GM19023 (cell line): ENCODE measurements around the gene SART3.
"Not testable (repeated sequence)": the region's sequence is repeated elsewhere in the genome, so short reads cannot be mapped to it uniquely, and the experiment has no call there.

Experiments used
- ATAC-seq: cut with Tn5 transposase; IDR thresholded peaks from one replicate; pipeline ENCODE4 v1.9.1; 2021; ENCODE audit warnings: mild to moderate bottlenecking, moderate library complexity; ENCODE audit not compliant: unreplicated experiment

Gene SART3

GRCh38 chr12:108597559-108598471 lies 36.8 kb upstream of the SART3 start, which contains the start of gene TMEM119:
Gene TMEM119 (minus strand): TSS chr12:108598084. CDS start chr12:108592383, 5,701 bp downstream.
- ATAC-seq: no peak

DNA sequence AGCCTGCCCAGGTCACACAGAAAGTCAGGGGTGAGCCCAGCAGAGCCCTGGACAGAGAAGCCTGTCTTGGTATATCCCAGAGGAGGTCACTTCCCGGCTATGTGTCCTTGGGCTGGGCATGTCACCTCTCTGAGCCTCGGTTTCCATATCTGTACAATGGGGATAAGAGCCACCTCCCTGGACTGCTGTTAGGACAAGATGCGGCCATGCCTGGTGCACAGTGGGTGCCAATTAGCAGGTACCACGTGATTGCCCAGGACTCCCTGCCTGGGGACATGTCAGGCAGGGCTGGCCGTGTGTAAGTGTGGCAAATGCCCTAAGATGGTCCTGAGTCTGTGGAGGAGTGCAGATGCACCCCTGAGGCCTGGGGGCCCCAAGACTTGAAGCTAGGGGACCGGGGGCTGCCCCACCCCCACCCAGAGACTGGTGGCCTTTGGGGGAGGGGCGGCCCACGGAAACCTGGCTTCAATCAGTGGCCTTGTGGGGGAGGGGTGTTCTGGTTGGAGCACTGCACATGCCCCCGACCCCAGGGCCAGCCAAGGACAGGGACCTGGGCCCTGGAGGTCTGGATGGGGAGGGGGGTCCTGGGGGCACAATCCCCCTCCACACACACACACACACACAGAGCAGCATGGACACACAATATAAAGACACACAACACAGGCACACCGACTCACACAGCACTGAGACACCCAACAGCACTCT lies 36.0 kb upstream of the SART3 start:
- ATAC-seq: no peak

DNA sequence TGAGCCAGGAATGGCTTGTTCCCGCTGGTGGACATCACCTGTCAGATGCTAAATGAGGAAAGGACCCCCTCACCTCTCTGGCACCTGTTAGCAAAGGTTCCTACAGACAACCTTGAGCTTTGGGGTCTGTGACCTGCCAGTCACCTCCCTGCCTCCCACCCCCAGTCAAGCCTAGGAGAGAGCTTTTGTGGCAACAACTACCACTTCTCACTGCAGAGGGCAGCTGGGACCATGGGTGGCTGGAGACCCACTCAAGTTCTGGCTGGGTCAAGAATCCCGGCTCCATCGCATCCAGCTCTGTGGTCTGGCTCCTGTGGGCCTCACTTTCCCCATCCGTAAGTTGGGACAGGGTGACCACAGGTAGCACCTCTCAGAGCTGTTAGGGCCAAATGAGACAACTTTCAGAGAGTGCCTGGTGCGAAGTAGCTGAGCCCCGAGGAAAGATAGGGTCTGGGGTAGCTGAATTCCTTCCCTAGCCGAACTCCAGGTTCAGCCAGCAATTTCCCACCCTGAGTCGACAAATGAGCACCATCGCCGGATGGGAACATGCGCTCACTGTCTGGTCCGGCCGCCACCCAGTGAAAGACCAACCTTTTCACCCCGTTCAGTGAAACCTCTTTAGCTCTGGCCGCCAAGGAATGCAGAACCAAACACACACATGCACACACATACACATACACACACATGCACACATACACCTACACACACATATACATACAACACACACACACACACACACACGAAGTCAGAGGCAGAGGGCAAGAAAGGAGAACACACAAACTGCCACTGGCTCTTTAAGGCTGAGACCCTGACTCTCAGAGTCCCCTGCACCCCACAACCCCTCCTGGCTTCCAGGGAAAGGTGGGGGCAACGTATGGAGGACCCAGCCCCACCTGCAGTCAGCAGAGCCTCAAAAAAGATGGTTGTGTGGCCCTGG lies 35.0 kb upstream of the SART3 start:
- no peak for ATAC-seq

GRCh38 chr12:108594960-108595710 lies 34.2 kb upstream of the SART3 start:
- ATAC-seq: no peak

GRCh38 chr12:108594323-108594903 lies 33.4 kb upstream of the SART3 start:
- no peak for ATAC-seq

DNA sequence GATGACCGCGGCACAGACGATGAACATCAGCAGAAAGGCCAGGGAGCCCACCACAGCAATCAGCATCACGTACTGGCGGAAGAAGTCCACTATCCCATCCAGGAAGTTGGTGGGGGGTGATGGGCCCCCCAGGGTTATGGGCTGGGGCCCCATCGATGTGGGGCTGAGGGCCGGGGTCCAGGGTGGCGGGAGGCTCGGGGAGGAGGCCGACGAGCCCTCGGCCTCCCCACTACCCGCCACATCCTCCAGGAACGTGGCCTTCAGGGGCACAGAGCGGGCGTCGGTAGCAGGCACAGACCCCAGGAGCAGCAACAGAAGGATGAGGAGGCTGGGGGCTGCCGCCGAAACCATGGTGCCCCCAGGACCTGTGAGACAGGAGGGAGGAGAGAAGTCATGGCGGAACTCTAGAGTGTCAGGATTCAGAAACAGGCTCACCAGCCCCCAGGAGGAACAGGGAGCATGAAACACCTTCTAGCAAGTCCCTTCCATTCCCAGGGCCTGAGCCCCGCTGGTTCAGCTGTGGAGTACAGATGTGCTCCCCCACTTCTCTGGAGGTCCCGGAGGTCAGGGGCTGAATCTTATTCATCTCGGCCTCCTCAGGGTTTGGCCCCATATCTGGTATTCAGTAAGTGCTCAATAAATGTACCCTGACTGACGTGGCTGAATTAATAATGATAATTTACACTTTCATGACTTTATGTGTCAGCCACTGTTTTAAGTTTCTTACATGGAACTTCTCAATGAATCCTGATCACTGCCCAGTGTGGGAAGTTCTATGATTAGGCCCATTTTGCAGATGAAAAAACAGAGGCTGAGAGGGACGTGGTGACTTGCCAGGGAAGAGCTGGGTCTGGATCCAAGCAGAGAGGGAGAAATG lies 31.3 kb upstream of the SART3 start:
- ATAC-seq: no peak

DNA sequence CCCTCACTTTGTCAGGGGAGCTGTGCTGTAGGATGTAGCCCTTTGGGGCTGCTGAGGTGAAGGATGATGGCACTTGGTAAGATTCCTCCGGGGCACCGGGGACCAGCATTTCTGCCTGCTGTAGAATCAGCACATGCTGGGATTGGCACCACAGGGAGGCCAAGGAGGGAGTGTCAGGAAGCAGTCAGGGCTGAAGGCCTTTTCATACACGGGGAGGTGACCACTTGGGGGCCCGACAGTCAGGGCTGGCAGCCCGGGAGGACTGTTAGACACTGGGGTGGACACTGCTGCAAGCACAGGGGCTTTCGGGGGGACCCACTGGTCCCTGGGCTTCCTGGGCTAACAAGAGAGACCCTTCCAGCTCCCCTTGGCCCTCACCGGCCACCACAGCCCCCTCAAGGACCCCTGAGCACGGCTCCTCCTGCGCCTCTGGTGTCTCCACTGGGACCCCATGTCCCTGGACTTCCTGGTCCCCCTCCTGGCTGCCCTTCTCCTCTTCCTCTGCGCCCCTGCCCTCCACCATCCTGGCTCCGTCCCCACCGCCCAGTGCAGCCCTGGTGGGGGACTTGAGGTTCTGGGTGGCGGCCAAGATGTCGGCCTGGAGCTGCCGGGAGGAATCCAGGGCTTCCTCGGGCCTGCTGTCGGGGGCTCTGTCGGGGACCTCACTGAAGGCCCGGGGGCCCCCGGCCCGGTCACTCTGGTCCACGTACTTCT lies 30.5 kb upstream of the SART3 start:
- ATAC-seq: no peak

- not testable (repeated sequence) for ATAC-seq
Measured at GRCh38 chr12:108590463-108590862, 29.5 kb upstream of the SART3 start.

DNA sequence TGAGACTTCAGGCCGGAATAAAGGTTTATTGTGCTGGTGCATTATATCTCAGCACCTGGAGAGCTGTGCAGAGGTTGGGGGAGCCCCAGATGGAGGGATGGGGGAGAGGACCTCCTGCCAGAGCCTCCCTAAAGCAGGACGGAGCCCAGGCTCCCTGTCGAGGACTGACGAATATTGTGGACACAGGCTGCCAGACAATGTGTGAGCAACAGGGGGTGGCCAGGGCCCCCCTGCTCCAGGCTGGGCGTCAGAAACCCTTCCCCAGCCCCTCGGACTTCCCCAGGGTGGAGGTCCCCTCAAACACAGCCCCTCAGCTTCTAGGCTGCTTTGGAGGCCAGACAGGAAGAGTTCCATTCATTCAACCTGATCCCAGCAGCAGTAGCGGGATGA lies 28.9 kb upstream of the SART3 start:
- no peak for ATAC-seq

- no peak for ATAC-seq
Measured at GRCh38 chr12:108589028-108589839, 28.3 kb upstream of the SART3 start.

GRCh38 chr12:108587826-108588225 lies 26.9 kb upstream of the SART3 start:
- ATAC-seq: no peak

DNA sequence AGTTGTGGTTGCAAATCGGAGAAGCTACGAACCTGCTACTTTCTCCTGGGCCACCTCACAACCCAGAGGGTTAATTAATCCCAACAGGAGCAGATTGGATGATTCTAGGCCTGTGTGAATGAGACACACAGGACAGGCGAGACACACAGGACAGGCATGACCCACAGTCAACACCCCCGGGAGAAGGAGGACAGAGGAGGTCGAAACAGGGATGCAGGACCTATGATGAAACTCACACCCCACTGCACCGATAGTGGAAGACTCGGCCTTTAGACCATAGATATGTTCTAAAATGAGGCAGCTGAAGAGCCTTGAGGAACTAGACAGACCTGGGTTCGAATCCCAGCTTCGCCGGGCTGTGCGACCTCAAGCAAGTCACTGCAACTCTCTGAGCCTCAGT lies 25.3 kb upstream of the SART3 start:
- no peak for ATAC-seq

GRCh38 chr12:108585864-108586263 lies 24.9 kb upstream of the SART3 start:
- no peak for ATAC-seq

DNA sequence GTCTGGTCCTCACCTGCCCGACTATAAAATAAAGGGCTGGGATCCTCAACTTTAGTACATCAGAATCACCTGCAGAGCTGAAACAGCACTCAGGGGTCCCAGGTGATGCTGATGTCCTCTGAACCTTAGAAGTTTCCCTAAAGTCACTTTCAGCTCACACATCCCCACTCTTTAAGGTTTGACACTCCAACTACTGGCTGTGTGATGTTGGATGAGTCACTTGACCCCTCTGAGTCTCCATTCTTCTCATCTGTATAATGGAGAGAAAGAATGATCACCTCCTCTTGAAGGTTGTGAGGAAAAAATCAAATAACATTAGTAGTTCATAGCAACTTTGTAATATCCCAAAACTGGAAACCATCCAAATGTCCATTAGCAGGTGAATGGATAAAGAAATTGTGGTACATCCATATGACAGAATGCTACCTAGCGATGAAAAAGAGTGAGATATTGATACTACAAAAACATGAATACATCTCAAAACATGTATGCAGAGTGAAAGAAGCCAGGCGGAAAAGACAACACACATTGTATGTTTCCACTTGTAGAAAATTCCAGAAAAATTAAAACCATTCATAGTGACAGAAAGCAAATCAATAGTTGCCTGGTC lies 23.6 kb upstream of the SART3 start:
- ATAC-seq: no peak

- ATAC-seq: no peak
Measured at GRCh38 chr12:108583991-108584390, 23.0 kb upstream of the SART3 start.

DNA sequence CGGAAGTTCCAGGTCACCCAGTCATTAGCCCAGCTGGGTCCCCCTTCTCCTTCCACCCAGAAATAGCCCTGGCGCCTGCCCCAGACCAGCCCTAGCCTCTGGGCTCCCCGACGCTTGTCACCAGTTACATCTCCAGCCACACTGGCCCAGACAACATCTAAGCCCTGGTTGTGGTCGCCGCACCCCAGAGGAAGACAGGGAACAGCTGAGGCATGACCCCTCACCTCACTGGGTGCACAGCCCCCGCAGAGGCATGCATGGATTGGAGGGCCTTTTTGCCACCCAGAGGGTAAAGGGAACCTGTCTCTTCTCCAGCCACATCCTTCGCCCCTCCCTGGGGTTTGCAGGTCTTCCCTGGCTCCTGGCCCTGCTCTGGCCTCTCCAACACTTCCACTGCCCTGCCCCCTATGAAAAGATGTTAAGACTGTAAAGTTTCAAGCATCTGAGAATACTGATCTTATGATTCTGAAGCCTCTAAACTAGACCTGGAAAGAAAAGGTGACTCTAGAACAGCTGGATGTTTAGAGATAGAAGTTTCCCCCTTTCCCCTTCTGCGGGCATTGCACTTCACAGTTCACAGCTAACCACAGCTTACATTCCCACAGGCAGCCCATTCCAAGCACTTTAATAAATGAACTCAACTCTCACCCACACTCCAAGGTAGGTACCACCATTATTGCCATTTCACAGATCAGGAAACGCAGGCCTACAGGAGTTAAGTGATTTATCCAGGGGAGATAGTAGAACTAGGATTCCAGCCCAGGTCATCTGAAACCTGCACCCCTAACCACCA lies 22.2 kb upstream of the SART3 start:
- no peak for ATAC-seq
